Activated CD4-positive, alpha-beta T cell treated with anti-CD3 and anti-CD28 coated beads for 36 hours (primary cell): Measurements from ENCODE around the gene MKX. TPM values are rescaled to one million over a fixed set of nuclear protein-coding genes. Genes with fewer than 3 reads are reported as not detected.

Experiments used
- ATAC-seq: fragments of 200-7000 bp; cut with Tn5 transposase; one replicate; pipeline ENCODE4 v1.10.0; 2021; ENCODE audit warnings: mild to moderate bottlenecking, moderate library complexity
- CTCF ChIA-PET: fragments of 350-600 bp; sonication (Branson Sonifier 250); formaldehyde crosslinking; loops from one replicate; lab custom pipeline; 2021; ENCODE audit warnings: antibody characterized with exemption; lab: Charles Lee
- POLR2A ChIA-PET: fragments of 350-600 bp; sonication (Branson Sonifier 250); formaldehyde crosslinking; loops from one replicate; lab custom pipeline; 2021; ENCODE audit warnings: antibody characterized with exemption, inconsistent platforms; lab: Charles Lee
- DNase-seq: peaks from one replicate; pipeline ENCODE4 v3.0.0-alpha.2; 2020
- H3K27ac Mint-ChIP-seq: one replicate; pipeline ENCODE4 v1.8.0; 2021; ENCODE audit warnings: mixed read lengths
- H3K27me3 Mint-ChIP-seq: one replicate; pipeline ENCODE4 v1.8.0; 2021; ENCODE audit warnings: mixed read lengths
- H3K36me3 Mint-ChIP-seq: one replicate; pipeline ENCODE4 v1.8.0; 2021; ENCODE audit warnings: low read depth, mixed read lengths
- H3K4me1 Mint-ChIP-seq: one replicate; pipeline ENCODE4 v1.8.0; 2021; ENCODE audit warnings: mixed read lengths
- H3K4me3 Mint-ChIP-seq: one replicate; pipeline ENCODE4 v1.8.0; 2021; ENCODE audit warnings: mild to moderate bottlenecking, moderate library complexity, mixed read lengths
- H3K9me3 Mint-ChIP-seq: one replicate; pipeline ENCODE4 v1.8.0; 2021; ENCODE audit warnings: low read depth, mixed read lengths
- intact Hi-C, 2 experiments: fragments of 100-400 bp; cut with DNase I in 1 of 2; cut with micrococcal nuclease in 1 of 2; formaldehyde crosslinking; loops; one replicate each; pipeline versions ENCODE4 v1.14.2 to v1.15.1; 2022 to 2024; cut with DNase I, micrococcal nuclease
- total RNA-seq, 2 experiments: library from RNA; stranded (reverse); gene quantifications; one replicate each; pipeline ENCODE4 v1.2.3, GENCODE V29; 2021

The MKX gene
- total RNA-seq, 2 experiments from 2014 or later, result 0.49 to 0.53 TPM

- Mint-ChIP-seq H3K27me3 (peaks cover 9% of the 10 kb centered on the region), H3K4me1 (no peaks in the 10 kb centered on the region), H3K27ac (no peak overlapping the region), H3K36me3 (no peaks in the 10 kb centered on the region), H3K9me3 (no peaks in the 10 kb centered on the region), H3K4me3 (no peak overlapping the region)
- ChIA-PET CTCF (interaction anchor here (1.5 kb wide), 1 partner anchor 68 kb away, joined by 3 read pairs; no protein-coding TSS in a partner anchor), POLR2A (no interaction called here)
- DNase-seq (no peak), ATAC-seq (no peak)
- intact Hi-C loops, result no loop called here
These were observed 118.7 kb downstream of the MKX start for GRCh38 chr10:27626890-27627289.

GRCh38 chr10:27625452-27626211, 120.0 kb downstream of the MKX start:
- peaks cover 9% of the 10 kb centered on the region for H3K27me3 Mint-ChIP-seq
- ATAC-seq (no peak), DNase-seq (no peak)
- H3K27ac Mint-ChIP-seq, result no peak overlapping the region
- no peaks in the 10 kb centered on the region for H3K9me3 Mint-ChIP-seq
- intact Hi-C loops, result no loop called here
- H3K4me3 Mint-ChIP-seq, result no peak overlapping the region
- POLR2A ChIA-PET, result no interaction called here
- CTCF ChIA-PET, result interaction anchor here (0.7 to 1.5 kb wide), 2 partner anchors 67 to 1423 kb away, joined by 3 read pairs; no protein-coding TSS in a partner anchor
- no peaks in the 10 kb centered on the region for H3K4me1 Mint-ChIP-seq
- H3K36me3 Mint-ChIP-seq, result no peaks in the 10 kb centered on the region

GRCh38 chr10:27624941-27625340, 120.7 kb downstream of the MKX start:
- Mint-ChIP-seq H3K9me3 (no peaks in the 10 kb centered on the region), H3K27me3 (peaks cover 9% of the 10 kb centered on the region), H3K4me3 (no peak overlapping the region), H3K36me3 (no peaks in the 10 kb centered on the region), H3K27ac (no peak overlapping the region), H3K4me1 (no peaks in the 10 kb centered on the region)
- ChIA-PET CTCF (no interaction called here), POLR2A (no interaction called here)
- ATAC-seq (no peak), DNase-seq (no peak)
- intact Hi-C loops, result no loop called here

Other genes with a start within 250 kb of the MKX start
- gene RAB18, start 241.5 kb downstream of the MKX start, total RNA-seq, result 10 to 100 TPM; 44.6 to 49.3 TPM